K562 (cell line): ENCODE results near the gene KLHL12. TPM values are rescaled to one million over a fixed set of nuclear protein-coding genes. Genes with fewer than 3 reads are reported as not detected.

ENCODE experiments used
- ATAC-seq: fragments of 200-7000 bp; cut with Tn5 transposase; 3 replicates; pipeline ENCODE4 v1.9.1; 2020; ENCODE audit warnings: moderate library complexity
- BruUV-seq: library from RNA; stranded (reverse); fragments of 400-500 nt; replicated peaks from 2 replicates; lab custom pipeline; 2021; lab: Mats Ljungman, UMichigan
- CTCF ChIA-PET: fragments of 300-600 bp; formaldehyde crosslinking; extraction: SDS; loops from one replicate; lab custom pipeline; 2021; ENCODE audit warnings: low intra/inter-chr PET ratio; lab: Yijun Ruan, JAX
- POLR2A ChIA-PET: fragments of 300-600, 350-650 bp; sonication (Branson Sonifier 250); formaldehyde crosslinking; extraction: SDS; loops from one replicate; lab custom pipeline; 2021; ENCODE audit warnings: antibody characterized with exemption, inconsistent platforms; lab: Yijun Ruan, JAX
- DNase-seq, 4 experiments: peaks; one replicate each; pipeline versions ENCODE4 v3.0.0 to v3.0.0-alpha.2; 2011 to 2018; ENCODE audit warnings: low spot score in 3 of 4, mixed read lengths in 3 of 4; ENCODE audit errors: extremely low read depth in 1 of 4
- FAIRE-seq: peaks from 2 replicates; lab custom pipeline; 2011; peaks lifted over from hg19 to GRCh38; lab: Jason Lieb, UNC
- H2AFZ ChIP-seq: 2 replicates; pipeline ENCODE4 v1.6.0; 2011; ENCODE audit warnings: low read depth, low read length, control low read depth, inconsistent platforms
- H3K27ac ChIP-seq: fragments of 200-600 bp; 3 replicates; pipeline ENCODE4 v1.8.0; 2011; ENCODE audit warnings: low read depth, mild to moderate bottlenecking, control low read depth, inconsistent platforms, low read length, moderate library complexity, mixed read lengths; ENCODE audit errors: extremely low read depth
- H3K27me3 ChIP-seq, 2 experiments: fragments of 300-600 bp in 1 of 2; 2 replicates in 1 of 2; 3 replicates in 1 of 2; pipeline versions ENCODE4 v1.6.0 to v1.8.0; 2011; ENCODE audit warnings: inconsistent platforms in 2 of 2, low read length in 2 of 2, mild to moderate bottlenecking in 1 of 2, mixed read lengths in 1 of 2, moderate library complexity in 1 of 2; ENCODE audit not compliant: control insufficient read depth in 2 of 2, insufficient read depth in 2 of 2
- H3K36me3 ChIP-seq: fragments of 300-600 bp; 3 replicates; pipeline ENCODE4 v1.8.0; 2011; ENCODE audit warnings: mild to moderate bottlenecking, low read length, inconsistent platforms; ENCODE audit not compliant: control insufficient read depth, insufficient read depth
- H3K4me1 ChIP-seq, 2 experiments: fragments of 200-600 bp in 1 of 2; replicated peaks in 1 of 2; 2 replicates in 1 of 2; 3 replicates in 1 of 2; pipeline versions ENCODE4 v1.5.1 to v1.8.0; 2011; ENCODE audit warnings: inconsistent platforms in 2 of 2, low read length in 2 of 2, mild to moderate bottlenecking in 1 of 2, mixed read lengths in 1 of 2, moderate library complexity in 1 of 2; ENCODE audit not compliant: control insufficient read depth in 2 of 2, insufficient read depth in 2 of 2
- H3K4me2 ChIP-seq: 2 replicates; pipeline ENCODE4 v1.6.1; 2011; ENCODE audit warnings: low read length, control low read depth, inconsistent platforms, mixed read lengths; ENCODE audit not compliant: insufficient read depth
- H3K4me3 ChIP-seq: fragments of 200-600 bp; sonication (generic), shearing (Covaris generic); 2 replicates; pipeline ENCODE4 v1.5.1; 2016; ENCODE audit warnings: control low read depth, inconsistent platforms
- H3K79me2 ChIP-seq: fragments of 200-600 bp; 3 replicates; pipeline ENCODE4 v1.8.0; 2011; ENCODE audit warnings: low read length, inconsistent platforms; ENCODE audit not compliant: control insufficient read depth, insufficient read depth
- H3K9ac ChIP-seq, 2 experiments: 2 replicates each; pipeline versions ENCODE4 v1.6.0 to v1.6.1; 2011; ENCODE audit warnings: low read depth in 2 of 2, low read length in 2 of 2, control low read depth in 1 of 2, inconsistent platforms in 1 of 2, mild to moderate bottlenecking in 1 of 2, mixed read lengths in 1 of 2; ENCODE audit not compliant: insufficient read depth in 1 of 2
- H3K9me1 ChIP-seq: one replicate; pipeline ENCODE4 v1.6.0; 2011; ENCODE audit warnings: inconsistent platforms, mild to moderate bottlenecking, low read length, moderate library complexity; ENCODE audit not compliant: control insufficient read depth, insufficient read depth
- H3K9me3 ChIP-seq: replicated peaks from 2 replicates; pipeline ENCODE4 v1.5.1; 2011; ENCODE audit warnings: low read depth, low read length, inconsistent platforms; ENCODE audit not compliant: control insufficient read depth, insufficient read depth
- H4K20me1 ChIP-seq: replicated peaks from 2 replicates; pipeline ENCODE4 v1.6.1; 2011; ENCODE audit warnings: low read length, inconsistent platforms, mixed read lengths; ENCODE audit not compliant: control insufficient read depth, insufficient read depth
- WGBS: fragments of 100-300 bp; shearing (Covaris generic); methylation state at CpG from one replicate; pipeline ENCODE4 v1.1.6; 2016; ENCODE audit warnings: low coverage, mixed read lengths; ENCODE audit not compliant: insufficient coverage; ENCODE audit errors: missing lambda C conversion rate; 5-methylcytosine and 5-hydroxymethylcytosine counted together
- in situ Hi-C: fragments of 300-500 bp; cut with MboI; formaldehyde crosslinking; loops from 4 replicates; pipeline ENCODE4 v1.15.0; 2018; ENCODE audit warnings: inconsistent platforms, mixed read lengths
- intact Hi-C: fragments of 100-400 bp; cut with micrococcal nuclease; formaldehyde crosslinking; loops from 2 replicates; pipeline ENCODE4 v1.14.2; 2022
- polyA plus RNA-seq, 8 experiments: library from polyadenylated mRNA; depleted of rRNA in 4 of 8; stranded (reverse) in 5 of 8; unstranded in 3 of 8; fragments of >200 nt; fragmentation: Nextera tagmentation in 2 of 8; fragmentation: Illumina TruSeq in 1 of 8; extraction: Ambion mirVana in 2 of 8; extraction: Trizol in 1 of 8; gene quantifications; 2 replicates each; pipeline versions ENCODE4 v1.2.1 to v1.2.3, GENCODE V29; 2011 to 2014; ENCODE audit warnings: inconsistent platforms in 1 of 8, missing spikeins in 1 of 8
- total RNA-seq, 7 experiments: library from RNA; depleted of rRNA in 6 of 7; stranded (reverse); fragments of >200 nt in 6 of 7; fragmentation: Illumina TruSeq in 2 of 7; extraction: Trizol in 2 of 7; gene quantifications; 2 replicates each; pipeline versions ENCODE4 v1.2.1 to v1.2.3, GENCODE V29; 2011 to 2021; ENCODE audit warnings: low replicate concordance in 1 of 7
- TF ChIP-seq, protein P1 (sequence below): fragments of 450-650 bp; IDR thresholded peaks from 2 replicates; pipeline ENCODE4 v1.6.1; 2016; ENCODE audit warnings: low read depth

KLHL12 gene
- total and polyA plus RNA-seq, 9 of the 15 experiments (the other 6 are each of a cell fraction or from before 2014, with no cell fraction given) = 23.1 to 85.1 (median 35.0) TPM

- POLR2A ChIA-PET = interaction anchor here (0.6 kb wide), 1 partner anchor 110 kb away, joined by 3 read pairs; no protein-coding TSS in a partner anchor
- peak overlapping the region; percentile 98 for H3K4me3 ChIP-seq
- no peaks in the 10 kb centered on the region for H4K20me1 ChIP-seq
- peak in 1 of 4 experiments; percentile 52 for DNase-seq
- H3K79me2 ChIP-seq = peaks cover 11% of the 10 kb centered on the region; the same call in 2 of the 3 replicates
- peak overlapping the region; percentile 93 to 98 for H3K9ac ChIP-seq
- 27% methylated on average over 18 of the region's 18 CpGs for WGBS
- peaks cover 45% of the 10 kb centered on the region for H3K36me3 ChIP-seq
- H3K4me1 ChIP-seq = peaks cover 20 to 24% of the 10 kb centered on the region in 2 experiments
- BruUV-seq = TSS peak; percentile 47
- peak overlapping the region; percentile 89 for H3K4me2 ChIP-seq
- CTCF ChIA-PET = no interaction called here
- no peaks in the 10 kb centered on the region for H3K9me1 ChIP-seq
- no peak for FAIRE-seq
- H2AFZ ChIP-seq = peak overlapping the region; percentile 93
- intact Hi-C loops (no loop called here), in situ Hi-C loops (no loop called here)
- peak; percentile 64 for ATAC-seq
- no peaks in the 10 kb centered on the region for H3K27me3 ChIP-seq
- no peaks in the 10 kb centered on the region for H3K9me3 ChIP-seq
- H3K27ac ChIP-seq = peak overlapping the region; percentile 75
- TF ChIP-seq, protein P1, sequence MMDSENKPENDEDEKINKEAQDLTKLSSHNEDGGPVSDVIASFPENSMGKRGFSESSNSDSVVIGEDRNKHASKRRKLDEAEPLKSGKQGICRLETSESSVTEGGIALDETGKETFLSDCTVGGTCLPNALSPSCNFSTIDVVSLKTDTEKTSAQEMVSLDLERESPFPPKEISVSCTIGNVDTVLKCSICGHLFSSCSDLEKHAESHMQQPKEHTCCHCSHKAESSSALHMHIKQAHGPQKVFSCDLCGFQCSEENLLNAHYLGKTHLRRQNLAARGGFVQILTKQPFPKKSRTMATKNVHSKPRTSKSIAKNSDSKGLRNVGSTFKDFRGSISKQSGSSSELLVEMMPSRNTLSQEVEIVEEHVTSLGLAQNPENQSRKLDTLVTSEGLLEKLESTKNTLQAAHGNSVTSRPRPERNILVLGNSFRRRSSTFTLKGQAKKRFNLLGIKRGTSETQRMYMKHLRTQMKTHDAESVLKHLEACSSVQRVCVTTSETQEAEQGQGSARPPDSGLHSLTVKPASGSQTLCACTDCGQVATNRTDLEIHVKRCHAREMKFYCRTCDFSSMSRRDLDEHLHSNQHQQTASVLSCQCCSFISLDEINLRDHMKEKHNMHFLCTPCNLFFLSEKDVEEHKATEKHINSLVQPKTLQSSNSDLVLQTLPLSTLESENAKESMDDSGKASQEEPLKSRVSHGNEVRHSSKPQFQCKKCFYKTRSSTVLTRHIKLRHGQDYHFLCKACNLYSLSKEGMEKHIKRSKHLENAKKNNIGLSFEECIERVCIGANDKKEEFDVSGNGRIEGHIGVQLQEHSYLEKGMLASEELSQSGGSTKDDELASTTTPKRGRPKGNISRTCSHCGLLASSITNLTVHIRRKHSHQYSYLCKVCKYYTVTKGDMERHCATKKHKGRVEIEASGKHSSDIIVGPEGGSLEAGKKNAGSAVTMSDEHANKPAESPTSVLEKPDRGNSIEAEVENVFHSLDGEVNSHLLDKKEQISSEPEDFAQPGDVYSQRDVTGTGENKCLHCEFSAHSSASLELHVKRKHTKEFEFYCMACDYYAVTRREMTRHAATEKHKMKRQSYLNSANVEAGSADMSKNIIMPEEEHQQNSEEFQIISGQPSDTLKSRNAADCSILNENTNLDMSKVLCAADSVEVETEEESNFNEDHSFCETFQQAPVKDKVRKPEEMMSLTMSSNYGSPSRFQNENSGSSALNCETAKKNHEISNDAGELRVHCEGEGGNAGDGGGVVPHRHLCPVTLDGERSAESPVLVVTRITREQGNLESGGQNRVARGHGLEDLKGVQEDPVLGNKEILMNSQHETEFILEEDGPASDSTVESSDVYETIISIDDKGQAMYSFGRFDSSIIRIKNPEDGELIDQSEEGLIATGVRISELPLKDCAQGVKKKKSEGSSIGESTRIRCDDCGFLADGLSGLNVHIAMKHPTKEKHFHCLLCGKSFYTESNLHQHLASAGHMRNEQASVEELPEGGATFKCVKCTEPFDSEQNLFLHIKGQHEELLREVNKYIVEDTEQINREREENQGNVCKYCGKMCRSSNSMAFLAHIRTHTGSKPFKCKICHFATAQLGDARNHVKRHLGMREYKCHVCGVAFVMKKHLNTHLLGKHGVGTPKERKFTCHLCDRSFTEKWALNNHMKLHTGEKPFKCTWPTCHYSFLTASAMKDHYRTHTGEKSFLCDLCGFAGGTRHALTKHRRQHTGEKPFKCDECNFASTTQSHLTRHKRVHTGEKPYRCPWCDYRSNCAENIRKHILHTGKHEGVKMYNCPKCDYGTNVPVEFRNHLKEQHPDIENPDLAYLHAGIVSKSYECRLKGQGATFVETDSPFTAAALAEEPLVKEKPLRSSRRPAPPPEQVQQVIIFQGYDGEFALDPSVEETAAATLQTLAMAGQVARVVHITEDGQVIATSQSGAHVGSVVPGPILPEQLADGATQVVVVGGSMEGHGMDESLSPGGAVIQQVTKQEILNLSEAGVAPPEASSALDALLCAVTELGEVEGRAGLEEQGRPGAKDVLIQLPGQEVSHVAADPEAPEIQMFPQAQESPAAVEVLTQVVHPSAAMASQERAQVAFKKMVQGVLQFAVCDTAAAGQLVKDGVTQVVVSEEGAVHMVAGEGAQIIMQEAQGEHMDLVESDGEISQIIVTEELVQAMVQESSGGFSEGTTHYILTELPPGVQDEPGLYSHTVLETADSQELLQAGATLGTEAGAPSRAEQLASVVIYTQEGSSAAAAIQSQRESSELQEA = 0 out of 2 replicates have a peak, but pooled peaks have one; percentile 10
Measured at GRCh38 chr1:202966006-202966898, 39.2 kb upstream of the KLHL12 start.
